BJ (cell line): ENCODE data around the gene SLC38A10. TPM values are rescaled to one million over a fixed set of nuclear protein-coding genes. Genes with fewer than 3 reads are reported as not detected.

ENCODE experiments used
- CTCF ChIA-PET: fragments of 350-600 bp; formaldehyde crosslinking; extraction: SDS; loops from one replicate; lab custom pipeline; 2021; ENCODE audit warnings: antibody characterized with exemption, inconsistent platforms; lab: Yijun Ruan, JAX
- POLR2A ChIA-PET: fragments of 300-600 bp; sonication (Branson Sonifier 250); formaldehyde crosslinking; extraction: SDS; loops from one replicate; lab custom pipeline; 2021; ENCODE audit warnings: antibody characterized with exemption; lab: Charles Lee
- DNase-seq: peaks from one replicate; pipeline ENCODE4 v3.0.0-alpha.2; 2011; ENCODE audit warnings: low read depth
- H3K27me3 ChIP-seq: 2 replicates; pipeline ENCODE4 v1.6.0; 2011; ENCODE audit warnings: low read length; ENCODE audit not compliant: control insufficient read depth, insufficient read depth
- H3K36me3 ChIP-seq: 2 replicates; pipeline ENCODE4 v1.5.1; 2011; ENCODE audit warnings: low read length; ENCODE audit not compliant: control insufficient read depth, insufficient read depth
- H3K4me3 ChIP-seq: 2 replicates; pipeline ENCODE4 v1.5.1; 2011; ENCODE audit warnings: low read depth, mild to moderate bottlenecking, control low read depth, low read length
- CTCF ChIP-seq: IDR thresholded peaks from 2 replicates; pipeline ENCODE4 v1.5.1; 2011; ENCODE audit warnings: low read depth, mild to moderate bottlenecking, control low read depth, inconsistent platforms, low read length, moderate library complexity; ENCODE audit not compliant: insufficient read depth
- polyA plus RNA-seq: library from polyadenylated mRNA; depleted of rRNA; stranded (reverse); fragments of >200 nt; gene quantifications from 2 replicates; pipeline ENCODE4 v1.2.3, GENCODE V29; 2011

Gene SLC38A10
- polyA plus RNA-seq, 1 experiment = 55.4 TPM

GRCh38 chr17:81261582-81262336 lies 33.3 kb downstream of the SLC38A10 start:
- Histone ChIP-seq H3K4me3 (no peak overlapping the region), H3K36me3 (peaks cover 45% of the 10 kb centered on the region), H3K27me3 (no peaks in the 10 kb centered on the region)
- TF ChIP-seq CTCF = no peak
- ChIA-PET CTCF (interaction anchor here (1.4 kb wide), 1 partner anchor 9 kb away, joined by 3 read pairs; no protein-coding TSS in a partner anchor), POLR2A (no interaction called here)
- DNase-seq = no peak

GRCh38 chr17:81261096-81261495 lies 34.0 kb downstream of the SLC38A10 start:
- no peak overlapping the region for H3K4me3 ChIP-seq
- H3K36me3 ChIP-seq = peaks cover 45% of the 10 kb centered on the region
- ChIA-PET CTCF (interaction anchor here (0.7 kb wide), 1 partner anchor 10 kb away, joined by 4 read pairs; no protein-coding TSS in a partner anchor), POLR2A (no interaction called here)
- TF ChIP-seq CTCF = no peak
- DNase-seq = no peak
- H3K27me3 ChIP-seq = no peaks in the 10 kb centered on the region

GRCh38 chr17:81260641-81261040 lies 34.5 kb downstream of the SLC38A10 start:
- no peak overlapping the region for H3K4me3 ChIP-seq
- DNase-seq = no peak
- no peak for TF ChIP-seq CTCF
- ChIA-PET CTCF (interaction anchor here (0.6 to 0.7 kb wide), 2 partner anchors 11 to 361 kb away, joined by 3 to 4 read pairs; no protein-coding TSS in a partner anchor), POLR2A (no interaction called here)
- no peaks in the 10 kb centered on the region for H3K27me3 ChIP-seq
- H3K36me3 ChIP-seq = peaks cover 43% of the 10 kb centered on the region

GRCh38 chr17:81260171-81260570 lies 34.9 kb downstream of the SLC38A10 start:
- no peak for TF ChIP-seq CTCF
- no peaks in the 10 kb centered on the region for H3K27me3 ChIP-seq
- no peak for DNase-seq
- CTCF ChIA-PET = interaction anchor here (0.6 to 0.7 kb wide), 2 partner anchors 11 to 361 kb away, joined by 3 to 4 read pairs; no protein-coding TSS in a partner anchor
- no peak overlapping the region for H3K4me3 ChIP-seq
- POLR2A ChIA-PET = no interaction called here
- H3K36me3 ChIP-seq = peaks cover 40% of the 10 kb centered on the region

GRCh38 chr17:81259058-81259605 lies 36.0 kb downstream of the SLC38A10 start:
- H3K27me3 ChIP-seq = no peaks in the 10 kb centered on the region
- CTCF ChIA-PET = interaction anchor here (0.7 to 3.2 kb wide), 2 partner anchors 226 to 341 kb away, joined by 4 to 15 read pairs; no protein-coding TSS in a partner anchor
- no peak overlapping the region for H3K4me3 ChIP-seq
- POLR2A ChIA-PET = no interaction called here
- DNase-seq = no peak
- no peak for TF ChIP-seq CTCF
- peaks cover 36% of the 10 kb centered on the region for H3K36me3 ChIP-seq
